Left renal cortex interstitium (tissue), 4 donors: Measurements from ENCODE around the gene FN1. TPM values are rescaled to one million over a fixed set of nuclear protein-coding genes. Genes with fewer than 3 reads are reported as not detected.

Source experiments
- DNase-seq, 4 donors: peaks; one replicate each; pipeline ENCODE4 v3.0.0-alpha.2; 2013; ENCODE audit warnings: low read depth in 4 of 4, low spot score in 2 of 4, missing footprints in 1 of 4
- polyA plus RNA-seq, 4 donors: library from polyadenylated mRNA; unstranded; fragments of 120-200 nt; gene quantifications; one replicate each; pipeline ENCODE4 v1.2.1, GENCODE V29; 2013; ENCODE audit not compliant: insufficient read length in 4 of 4

FN1 gene
- polyA plus RNA-seq, 4 donors: 365 to 596 (median 485) TPM

DNA sequence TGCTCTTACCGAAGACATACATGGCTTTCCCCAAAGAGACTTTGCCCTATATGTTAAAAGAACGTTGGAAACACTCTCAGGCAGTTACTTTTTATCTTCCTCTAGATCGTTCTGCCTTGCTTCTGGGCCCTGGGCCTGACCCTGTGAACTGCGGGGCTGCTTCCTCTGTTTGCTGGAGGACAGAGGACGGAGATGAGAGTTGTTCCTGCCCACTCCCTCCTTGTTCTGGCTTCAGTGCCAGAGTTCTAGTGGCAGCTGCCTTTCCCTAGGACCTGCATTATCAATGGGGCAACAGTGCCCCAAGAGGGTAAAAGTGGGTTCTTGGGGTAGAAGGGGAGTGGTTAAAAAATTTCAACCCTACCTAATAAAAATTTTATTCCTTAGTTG lies 6.5 kb upstream of the FN1 start:
- DNase-seq: no peak

DNA sequence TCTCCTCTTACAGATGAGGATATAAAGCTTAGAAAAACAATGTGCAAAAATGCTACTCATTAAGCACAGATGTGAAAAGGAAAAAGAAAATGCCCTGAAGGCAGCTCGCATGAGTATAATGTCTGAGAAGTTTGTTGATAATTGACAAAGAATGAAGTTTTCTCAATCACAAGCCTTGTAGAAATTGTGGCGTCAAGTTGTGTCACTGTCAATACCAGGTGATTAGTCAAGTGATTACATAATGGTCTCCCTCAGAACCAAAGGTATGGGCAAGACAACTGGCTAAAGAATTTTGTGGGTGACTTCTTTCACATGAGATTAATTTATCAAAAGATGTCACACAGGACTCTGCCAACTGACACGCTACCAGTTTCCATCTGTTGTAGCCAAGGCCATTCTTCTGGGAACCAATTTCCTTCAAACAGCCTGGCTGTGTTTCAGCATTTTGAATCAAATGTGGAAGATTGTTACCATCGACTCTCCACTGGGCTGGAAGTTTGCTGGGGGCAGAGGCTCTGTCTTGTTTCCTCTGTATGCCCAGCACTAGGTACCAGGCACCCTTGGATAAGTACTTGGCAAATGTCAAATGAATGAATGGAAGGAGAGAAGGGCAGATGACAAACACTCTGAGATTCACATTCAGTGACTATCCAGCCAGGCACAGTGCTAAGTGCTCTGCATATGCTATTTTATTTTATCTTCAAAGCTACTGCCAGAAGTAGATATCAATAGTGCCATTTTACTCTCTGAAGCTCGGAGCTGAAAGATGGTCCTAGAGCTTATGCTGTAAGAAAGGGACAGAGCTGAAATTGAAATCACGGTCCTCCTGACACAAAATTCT lies 5.9 kb upstream of the FN1 start:
- no peak for DNase-seq

DNA sequence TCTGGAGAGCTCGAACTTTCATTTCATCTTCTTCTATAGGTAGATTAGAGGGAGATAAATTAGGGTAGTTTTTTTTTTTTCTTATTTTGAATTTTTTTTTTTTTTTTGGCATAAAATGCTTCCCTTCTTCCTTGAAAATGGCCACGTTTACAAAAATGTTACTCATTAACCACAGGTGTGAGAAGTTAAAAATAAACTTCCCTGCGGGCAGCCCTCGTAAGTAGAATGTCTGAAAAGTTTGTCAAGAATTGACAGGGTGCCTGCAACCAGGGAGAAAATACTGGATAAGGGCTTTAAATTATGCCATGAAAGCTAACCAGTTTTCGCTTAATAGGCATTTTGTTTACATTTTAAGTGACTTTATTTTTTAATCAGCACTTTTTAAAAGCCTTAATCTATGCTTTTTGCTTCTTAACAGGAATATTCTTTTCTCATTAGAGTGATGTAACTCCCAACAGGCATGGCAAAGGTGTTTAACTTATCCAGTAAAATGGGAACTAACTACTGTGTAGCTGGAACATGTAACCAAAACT lies 4.2 kb upstream of the FN1 start:
- DNase-seq: no peak

DNA sequence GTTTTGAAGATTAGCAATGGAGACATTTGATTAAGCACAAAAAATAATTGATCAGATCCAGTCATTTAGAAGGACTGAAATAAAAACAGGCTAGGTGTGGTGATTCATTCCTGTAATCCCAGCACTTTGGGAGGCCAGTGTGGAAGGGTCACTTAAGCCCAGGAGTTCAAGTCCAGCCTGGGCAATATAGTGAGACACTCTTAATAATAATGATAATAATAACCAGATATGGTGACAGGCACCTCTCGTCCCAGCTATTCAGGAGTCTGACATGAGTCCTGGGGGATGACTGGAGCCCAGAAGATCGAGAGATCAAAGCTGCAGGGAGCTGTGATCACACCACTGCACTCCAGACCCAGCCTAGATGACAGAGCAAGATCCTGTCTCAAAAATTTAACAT lies 3.5 kb upstream of the FN1 start:
- no peak for DNase-seq

DNA sequence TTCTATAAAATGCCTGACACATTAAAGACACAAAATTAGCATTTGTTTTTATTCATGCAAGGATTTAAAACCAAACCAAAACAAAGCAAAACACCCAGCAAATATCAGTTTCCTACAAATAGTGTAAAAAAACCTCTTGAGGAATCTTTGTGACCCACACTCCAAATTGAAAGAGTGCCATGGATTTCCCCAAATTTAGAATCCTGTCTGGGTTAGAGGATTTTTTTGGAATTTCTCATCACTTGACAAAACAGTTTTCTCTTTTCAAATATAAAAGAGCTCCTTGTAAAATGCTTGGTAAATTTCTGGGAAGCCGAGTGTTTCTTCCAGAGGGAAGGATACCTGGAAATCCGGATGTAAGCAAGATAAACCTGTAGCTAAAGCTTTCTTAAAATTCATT lies 1.7 kb upstream of the FN1 start:
- no peak for DNase-seq

DNA sequence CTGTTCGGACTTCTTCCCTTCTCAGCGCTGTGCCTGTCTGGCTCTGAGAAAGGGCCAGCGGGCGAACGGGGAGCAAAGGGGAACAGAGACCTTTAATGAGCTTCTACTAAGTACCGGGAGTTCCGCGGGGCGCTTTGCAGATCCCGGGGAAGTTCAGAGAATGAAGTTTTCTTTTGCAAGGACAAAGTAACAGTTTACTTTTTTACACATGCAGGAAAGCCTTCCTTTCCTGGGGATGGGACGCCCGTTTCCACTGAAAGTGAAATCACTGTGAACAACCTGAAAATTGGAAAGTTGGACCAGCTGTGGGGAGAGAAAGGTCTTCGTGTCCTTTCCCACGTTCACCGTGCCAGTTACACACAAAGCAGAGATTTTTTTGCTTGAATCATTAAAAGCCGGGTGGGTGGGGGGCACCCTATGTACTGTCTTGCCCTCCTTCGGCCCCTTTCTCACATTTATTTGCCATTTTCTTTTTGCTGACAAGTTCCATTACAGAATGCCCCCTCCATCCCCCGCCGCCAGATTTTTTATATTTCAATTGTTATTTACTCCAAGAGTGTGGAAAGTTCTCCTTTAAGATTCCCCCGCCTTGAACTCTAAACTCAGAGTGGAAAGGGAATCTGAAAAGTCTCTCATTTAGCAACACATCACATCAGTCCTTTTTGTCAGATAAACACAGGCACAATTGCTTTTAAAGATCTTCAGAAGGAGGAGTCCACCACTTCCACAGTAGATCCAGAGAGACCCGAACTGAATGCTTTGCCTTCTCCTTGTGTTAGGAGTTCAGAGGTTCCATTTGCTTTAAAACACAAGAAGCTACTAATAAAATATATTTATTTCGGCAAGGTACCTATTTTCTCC lies 1.1 kb upstream of the FN1 start:
- DNase-seq: peak in 2 of 4 donors; percentile 18 to 41

DNA sequence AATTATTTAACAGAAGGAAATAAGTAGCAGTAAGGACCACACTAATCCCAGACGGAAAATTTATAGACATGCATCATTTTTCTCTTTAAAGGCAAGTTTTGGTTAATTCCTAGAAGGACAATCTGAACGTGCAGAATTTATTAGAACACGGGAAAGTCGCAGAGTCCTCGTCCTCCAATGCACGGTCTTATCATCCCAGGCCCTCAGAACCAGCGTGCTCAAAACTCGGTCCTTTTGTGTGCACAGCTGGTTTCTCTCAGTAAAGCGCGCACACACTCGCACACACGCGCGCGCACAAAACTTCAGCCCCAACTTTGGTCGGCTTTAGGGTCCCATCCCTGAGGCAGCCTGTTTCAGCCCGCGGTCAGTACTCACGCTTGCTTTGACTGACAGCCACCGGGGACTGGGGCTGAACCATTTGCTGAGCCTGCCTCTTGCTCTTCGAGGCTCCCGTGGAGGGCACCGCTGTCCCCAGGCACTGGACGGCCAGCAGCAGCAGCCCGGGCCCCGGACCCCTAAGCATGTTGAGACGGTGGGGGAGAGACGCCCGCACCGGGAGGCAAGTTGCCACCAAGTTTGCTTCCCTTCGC lies 493 bp downstream of the FN1 start:
- DNase-seq: peak; percentile 47 to 67 (median 54)

DNA sequence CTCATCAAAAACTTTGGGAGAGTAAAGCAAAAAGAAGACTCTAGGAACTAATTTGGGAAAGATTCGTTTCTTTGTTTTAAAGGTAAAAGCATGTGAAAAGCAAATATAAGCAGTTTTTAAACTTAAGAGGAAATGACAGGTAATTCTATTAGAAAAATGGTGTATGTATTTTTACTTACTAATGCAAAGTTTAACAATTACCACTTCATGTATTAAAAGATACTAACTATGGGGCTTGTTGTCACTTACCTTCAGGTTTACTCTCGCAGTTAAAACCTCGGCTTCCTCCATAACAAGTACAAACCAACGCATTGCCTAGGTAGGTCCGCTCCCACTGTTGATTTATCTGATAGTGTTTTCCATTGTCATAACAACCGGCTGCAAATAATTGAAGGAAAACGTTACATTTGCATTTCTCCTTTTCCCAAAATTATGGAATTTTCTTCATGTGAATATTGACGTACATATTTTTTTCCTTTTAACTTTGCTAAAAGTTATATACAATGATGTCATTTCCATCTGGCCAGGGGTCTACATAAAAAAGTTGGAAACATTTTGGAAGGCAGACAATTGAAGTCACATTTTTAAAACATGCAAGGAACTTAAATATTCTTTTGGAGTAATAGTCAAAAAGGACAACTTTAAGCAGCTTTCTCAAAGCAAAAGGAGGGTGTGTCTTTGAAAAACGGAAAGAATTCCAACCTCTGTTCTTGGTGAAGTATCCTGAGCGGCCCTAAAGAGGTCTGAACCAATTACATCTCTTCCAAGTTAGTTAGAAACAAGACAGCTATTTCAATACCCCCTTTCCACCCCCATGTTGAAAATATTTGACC lies 1.2 kb downstream of the FN1 start:
- peak in 3 of 4 donors; percentile 11 to 58 (median 29) for DNase-seq

DNA sequence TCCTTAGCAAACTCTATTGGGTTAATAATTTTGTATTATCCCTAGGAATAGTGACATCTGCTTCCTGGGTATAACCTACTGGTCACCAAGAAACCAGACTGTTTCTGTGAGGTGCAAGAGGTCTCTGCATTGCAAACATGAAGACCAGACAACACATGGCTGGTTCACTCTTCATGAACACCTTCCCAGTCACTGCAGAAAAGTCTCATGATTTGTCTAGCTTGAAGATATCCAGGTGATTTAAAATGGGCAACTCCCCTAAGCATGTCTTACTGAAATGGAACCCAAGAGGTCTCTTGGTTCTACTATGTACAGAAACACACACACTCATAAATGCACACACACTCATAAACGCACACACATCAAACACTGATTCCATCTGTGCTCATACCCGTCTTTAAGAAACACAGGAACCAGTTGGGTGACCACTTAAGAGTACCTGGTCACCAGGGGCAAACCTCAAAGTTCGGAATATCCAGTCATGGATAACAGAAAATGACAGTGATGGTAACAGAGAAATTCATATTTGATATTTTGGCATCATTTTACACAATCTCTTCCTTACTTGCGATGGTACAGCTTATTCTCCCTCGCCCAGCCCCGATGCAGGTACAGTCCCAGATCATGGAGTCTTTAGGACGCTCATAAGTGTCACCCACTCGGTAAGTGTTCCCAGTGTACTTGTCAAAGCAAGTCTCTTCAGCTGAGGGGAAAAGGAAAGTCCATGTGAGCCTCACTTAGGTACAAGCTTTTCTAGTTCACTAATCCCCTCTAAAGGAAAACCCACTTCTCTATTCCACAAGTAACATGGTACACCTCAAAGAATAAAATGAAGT lies 2.9 kb downstream of the FN1 start:
- no peak for DNase-seq

DNA sequence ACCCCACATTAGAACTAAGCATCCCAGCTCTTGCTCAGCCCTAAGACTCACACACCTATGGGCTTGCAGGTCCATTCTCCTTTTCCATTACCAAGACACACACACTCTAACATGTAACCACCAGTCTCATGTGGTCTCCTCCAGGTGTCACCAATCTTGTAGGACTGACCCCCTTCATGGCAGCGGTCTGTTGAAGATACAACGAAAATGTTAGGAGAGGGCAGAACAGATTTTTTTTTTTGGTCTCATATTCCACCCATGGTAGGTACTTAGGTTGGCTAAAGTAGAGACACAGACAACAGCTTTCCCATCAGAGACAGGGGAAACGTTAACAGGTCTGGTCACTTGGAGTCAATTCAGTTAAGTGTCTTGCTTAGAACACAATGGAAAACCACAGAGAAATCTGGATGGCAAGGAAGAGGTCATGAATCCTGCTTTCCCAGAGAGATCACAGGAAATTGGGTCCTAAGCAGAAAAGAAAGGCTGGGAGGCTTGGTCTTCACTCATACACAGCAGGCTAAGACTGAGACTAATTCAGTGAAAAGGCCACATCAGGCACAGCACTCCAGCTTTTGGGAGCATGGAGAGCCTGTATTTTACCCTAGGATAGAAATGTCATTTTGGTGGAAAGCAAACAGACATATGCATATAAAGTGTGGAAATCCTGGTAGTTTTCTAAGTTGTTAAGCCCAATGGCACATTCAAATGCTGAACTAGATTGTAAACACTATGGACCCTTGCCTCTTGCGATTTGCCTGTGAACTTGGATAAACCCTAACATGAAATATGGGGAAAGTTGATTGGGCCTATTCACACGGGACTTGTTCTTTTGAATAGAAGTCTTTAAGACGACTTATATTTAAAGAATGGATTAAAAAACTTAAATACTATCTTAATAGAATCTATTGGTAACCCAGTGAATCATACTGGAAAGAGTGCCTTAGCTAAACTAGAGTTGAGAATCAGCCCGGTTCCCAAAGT lies 3.8 kb downstream of the FN1 start:
- DNase-seq: no peak

DNA sequence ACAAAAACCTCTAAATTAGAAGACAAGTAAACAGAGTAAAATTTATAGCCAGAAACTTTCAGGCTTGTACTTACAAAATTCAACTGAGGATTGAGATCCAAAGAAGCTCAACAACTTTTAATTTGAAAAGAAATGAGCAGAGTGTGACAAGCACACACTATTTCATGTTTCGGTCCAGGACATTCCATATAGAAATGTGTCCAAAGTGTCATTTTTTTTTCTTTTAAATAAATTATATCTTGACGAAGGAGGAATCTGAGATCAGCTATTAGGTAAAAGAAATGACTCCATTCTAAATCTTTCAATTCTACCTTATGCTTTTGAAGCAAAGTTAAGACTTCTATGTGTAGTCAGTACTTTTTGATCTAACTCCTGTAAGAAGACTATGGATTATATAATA lies 4.6 kb downstream of the FN1 start:
- no peak for DNase-seq

DNA sequence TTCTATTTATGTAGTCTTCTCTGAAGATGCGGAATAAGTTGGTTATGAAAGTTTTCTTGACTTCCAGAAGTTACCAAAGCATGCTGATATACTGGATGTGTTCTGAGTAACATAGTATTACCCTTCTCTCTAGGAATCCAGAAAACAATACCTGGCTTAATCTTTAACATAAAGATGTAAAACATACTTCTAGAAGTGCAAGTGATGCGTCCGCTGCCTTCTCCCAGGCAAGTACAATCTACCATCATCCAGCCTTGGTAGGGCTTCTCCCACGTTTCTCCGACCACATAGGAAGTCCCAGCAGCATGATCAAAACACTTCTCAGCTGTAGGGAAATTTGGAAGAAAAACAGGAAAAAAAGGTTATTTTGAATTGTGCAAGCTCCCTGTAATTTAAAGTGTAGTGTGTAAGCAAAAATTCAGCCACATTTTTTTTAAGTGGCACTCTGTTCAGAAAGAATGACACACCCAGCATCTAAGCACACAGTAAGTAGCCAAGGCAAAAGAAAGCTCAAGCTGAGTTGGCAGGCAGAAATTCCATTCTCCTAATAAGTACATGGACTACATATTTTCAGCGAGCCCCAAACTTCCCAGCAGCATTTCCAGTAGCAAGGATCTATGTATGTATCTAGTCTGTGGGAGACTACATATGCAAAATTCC lies 5.2 kb downstream of the FN1 start:
- no peak for DNase-seq

DNA sequence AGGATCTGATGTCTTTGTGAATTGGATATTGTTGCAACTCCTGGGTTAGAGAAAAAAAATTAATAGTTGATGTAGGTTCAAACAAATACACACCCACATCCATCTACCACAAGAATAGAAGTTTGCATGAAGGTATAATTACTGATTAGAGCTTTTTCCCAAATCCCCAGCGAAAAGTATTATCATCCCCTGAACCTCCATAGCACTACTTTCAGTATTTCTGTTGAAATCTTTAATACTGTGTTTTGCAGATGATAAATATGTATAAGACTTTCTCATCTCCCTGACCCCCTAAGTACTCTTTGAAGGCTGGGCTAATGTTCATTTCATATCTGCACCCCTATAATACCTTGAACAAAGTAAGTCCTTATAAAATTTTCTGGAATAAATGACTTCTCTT lies 6.4 kb downstream of the FN1 start:
- no peak for DNase-seq

DNA sequence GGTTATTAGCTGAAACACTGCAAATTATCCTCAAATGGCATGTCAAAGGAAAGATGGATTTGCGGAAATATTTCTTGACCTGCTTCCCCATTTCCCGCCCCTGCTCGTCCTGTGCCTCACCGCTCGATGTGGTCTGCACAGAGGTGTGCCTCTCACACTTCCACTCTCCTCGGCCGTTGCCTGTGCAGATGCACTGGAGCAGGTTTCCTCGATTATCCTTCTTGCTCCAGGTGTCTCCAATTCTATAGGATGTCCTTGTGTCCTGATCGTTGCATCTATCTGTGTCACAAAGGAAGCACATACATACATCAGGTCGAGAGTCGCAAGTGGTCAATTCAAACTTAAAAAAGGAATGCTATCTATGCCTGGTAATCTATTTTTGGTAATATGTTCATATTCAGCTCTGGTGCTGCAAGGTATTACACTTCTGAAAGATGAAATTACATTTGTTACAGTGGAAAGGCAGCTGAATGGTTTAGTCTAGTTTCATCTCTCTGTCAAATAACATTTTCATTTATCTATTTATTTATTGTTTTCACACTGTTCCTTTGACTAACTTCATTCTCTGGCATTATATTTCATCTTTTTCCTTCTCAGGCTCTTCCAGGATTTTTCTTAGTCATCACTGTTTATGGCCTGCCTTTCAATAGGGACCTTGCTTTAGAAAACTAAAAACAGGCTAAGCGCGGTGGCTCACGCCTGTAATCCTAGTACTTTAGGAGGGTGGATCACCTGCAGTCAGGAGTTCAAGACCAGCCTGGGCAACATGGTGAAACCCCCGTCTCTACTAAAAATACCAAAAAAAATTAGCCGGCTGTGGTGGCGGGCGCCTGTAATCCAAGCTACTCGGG lies 7.6 kb downstream of the FN1 start:
- DNase-seq: no peak

DNA sequence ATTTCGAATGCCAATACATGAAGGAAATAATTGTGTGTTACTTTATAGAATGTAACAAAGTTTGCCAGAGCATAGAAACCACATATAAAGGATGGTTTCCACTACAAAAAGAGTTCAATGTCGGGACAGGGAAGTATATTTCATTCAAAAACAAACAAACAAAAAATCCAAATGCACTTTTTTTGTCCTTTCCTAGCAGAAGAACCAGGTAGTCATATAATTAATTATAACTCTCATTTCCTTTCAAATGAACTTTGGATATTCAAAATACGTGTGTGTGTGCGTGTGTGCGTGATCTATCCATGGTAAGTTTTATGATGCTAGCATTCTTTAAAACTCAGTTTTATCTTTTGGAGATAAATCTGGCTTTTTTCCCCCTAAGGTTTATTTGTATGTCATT lies 8.3 kb downstream of the FN1 start:
- DNase-seq: no peak

DNA sequence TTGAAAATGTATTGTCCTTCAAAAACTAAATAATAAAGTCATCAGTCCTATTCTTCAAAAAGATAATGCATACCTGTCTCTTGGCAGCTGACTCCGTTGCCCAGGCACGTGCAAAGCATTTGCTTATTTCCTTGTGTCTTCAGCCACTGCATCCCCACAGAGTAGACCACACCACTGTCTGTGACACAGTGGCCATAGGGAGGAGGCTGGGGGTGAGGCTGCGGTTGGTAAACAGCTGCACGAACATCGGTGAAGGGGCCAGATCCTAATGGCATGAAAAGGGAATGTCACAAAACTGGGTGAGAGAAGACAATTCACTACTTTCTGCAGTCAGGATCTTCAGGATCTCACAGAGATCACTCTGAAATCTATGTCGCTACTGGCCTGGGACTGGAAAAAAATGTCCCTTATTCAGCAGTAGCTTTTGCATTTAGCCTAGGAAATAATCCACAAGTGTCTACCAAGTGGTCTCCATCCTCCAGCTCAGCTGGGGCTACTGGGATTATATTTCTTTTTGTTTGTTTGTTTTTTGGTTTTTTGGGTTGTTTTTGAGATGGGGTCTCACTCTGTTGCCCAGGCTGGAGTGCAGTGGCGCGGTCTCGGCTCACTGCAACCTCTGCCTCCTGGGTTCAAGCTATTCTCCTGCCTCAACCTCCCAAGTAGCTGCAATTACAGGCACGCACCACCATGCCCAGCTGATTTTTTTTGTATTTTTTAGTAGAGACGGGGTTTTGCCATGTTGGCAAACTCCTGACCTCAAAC lies 10.7 kb downstream of the FN1 start:
- no peak for DNase-seq
